Activated CD8-positive, alpha-beta T cell treated with anti-CD3 and anti-CD28 coated beads, Interleukin-2, amount 10 ng/mL, durations not matched to agents 7 days and 5 days (primary cell): ENCODE results near the gene LMO2. TPM values are rescaled to one million over a fixed set of nuclear protein-coding genes. Genes with fewer than 3 reads are reported as not detected.
"Not testable (repeated sequence)": the region's sequence is repeated elsewhere in the genome, so short reads cannot be mapped to it uniquely, and the experiment has no call there.

ENCODE experiments used
- ATAC-seq: fragments of 150-1000 bp; cut with Tn5 transposase; one replicate; pipeline ENCODE4 v1.10.0; 2021; ENCODE audit warnings: moderate library complexity
- CTCF ChIA-PET: fragments of 350-600 bp; sonication (Branson Sonifier 250); formaldehyde crosslinking; loops from one replicate; lab custom pipeline; 2021; ENCODE audit warnings: antibody characterized with exemption; lab: Charles Lee
- POLR2A ChIA-PET: fragments of 350-600 bp; sonication (Branson Sonifier 250); formaldehyde crosslinking; loops from one replicate; lab custom pipeline; 2021; ENCODE audit warnings: antibody characterized with exemption; lab: Charles Lee
- DNase-seq: peaks from one replicate; pipeline ENCODE4 v3.0.0-alpha.2; 2020
- H3K27ac Mint-ChIP-seq: one replicate; pipeline ENCODE4 v1.8.0; 2021; ENCODE audit warnings: mild to moderate bottlenecking, mixed read lengths
- H3K27me3 Mint-ChIP-seq: one replicate; pipeline ENCODE4 v1.8.0; 2021; ENCODE audit warnings: low read depth, mixed read lengths
- H3K36me3 Mint-ChIP-seq: one replicate; pipeline ENCODE4 v1.8.0; 2021; ENCODE audit warnings: low read depth, mixed read lengths
- H3K4me1 Mint-ChIP-seq: one replicate; pipeline ENCODE4 v1.8.0; 2021; ENCODE audit warnings: low read depth, mixed read lengths
- H3K4me3 Mint-ChIP-seq: one replicate; pipeline ENCODE4 v1.8.0; 2021; ENCODE audit warnings: mild to moderate bottlenecking, mixed read lengths
- H3K9me3 Mint-ChIP-seq: one replicate; pipeline ENCODE4 v1.8.0; 2022; ENCODE audit warnings: mixed read lengths; ENCODE audit not compliant: insufficient read depth
- total RNA-seq, 2 experiments: library from RNA; stranded (reverse); gene quantifications; one replicate each; pipeline ENCODE4 v1.2.3, GENCODE V29; 2021

LMO2 gene
- total RNA-seq, 2 experiments from 2014 or later, result not detected

DNA sequence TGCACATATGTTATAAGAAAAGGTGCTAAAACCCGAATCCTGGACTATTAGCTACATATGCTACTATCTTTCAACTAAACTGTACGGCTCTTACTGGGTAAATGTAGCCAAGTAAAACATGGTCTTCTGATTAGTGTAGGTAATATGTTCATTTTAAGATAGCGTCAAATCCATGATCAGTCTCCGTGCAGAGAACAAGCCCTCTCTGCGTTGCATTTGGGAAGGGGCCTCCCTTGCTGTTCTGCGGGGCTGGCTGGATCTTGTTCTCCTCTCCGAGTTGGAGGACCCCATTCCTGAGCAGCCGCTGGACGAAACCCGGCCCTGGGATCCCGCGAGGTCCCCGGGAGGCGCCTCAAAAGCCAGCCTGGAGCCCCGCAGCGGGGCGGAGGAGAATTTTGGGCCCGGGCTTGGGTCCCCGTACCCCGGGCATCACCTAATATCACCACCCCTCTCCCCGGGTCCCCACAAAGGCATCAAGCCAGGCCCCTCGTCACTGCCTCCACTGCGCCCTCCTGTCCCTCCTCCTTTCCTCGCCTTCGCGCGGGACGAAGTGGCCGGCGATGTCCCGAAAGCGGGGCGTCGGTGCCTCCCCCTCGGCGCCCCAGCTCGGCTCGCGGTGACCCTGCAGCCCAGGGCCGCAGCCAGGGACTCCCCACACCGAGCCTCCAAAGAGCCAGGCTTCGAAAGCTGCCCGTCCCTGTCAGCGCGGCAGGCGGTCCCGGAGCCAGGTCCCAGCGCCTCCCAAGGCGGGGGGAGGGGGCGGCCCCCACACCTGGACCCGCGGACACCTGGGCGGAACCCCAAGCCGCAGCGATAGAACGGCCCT lies 63.1 kb downstream of the LMO2 start:
- ChIA-PET POLR2A (no interaction called here), CTCF (interaction anchor here (0.6 to 5.9 kb wide), 10 partner anchors 10 to 465 kb away, joined by 3 to 37 read pairs (median 4); no protein-coding TSS in a partner anchor)
- H3K9me3 Mint-ChIP-seq, result no peaks in the 10 kb centered on the region
- peaks cover 3% of the 10 kb centered on the region for H3K4me1 Mint-ChIP-seq
- no peak overlapping the region for H3K4me3 Mint-ChIP-seq
- no peak for DNase-seq
- no peak overlapping the region for H3K27ac Mint-ChIP-seq
- peak; percentile 44 for ATAC-seq
- H3K27me3 Mint-ChIP-seq, result peaks cover 52% of the 10 kb centered on the region
- no peaks in the 10 kb centered on the region for H3K36me3 Mint-ChIP-seq

DNA sequence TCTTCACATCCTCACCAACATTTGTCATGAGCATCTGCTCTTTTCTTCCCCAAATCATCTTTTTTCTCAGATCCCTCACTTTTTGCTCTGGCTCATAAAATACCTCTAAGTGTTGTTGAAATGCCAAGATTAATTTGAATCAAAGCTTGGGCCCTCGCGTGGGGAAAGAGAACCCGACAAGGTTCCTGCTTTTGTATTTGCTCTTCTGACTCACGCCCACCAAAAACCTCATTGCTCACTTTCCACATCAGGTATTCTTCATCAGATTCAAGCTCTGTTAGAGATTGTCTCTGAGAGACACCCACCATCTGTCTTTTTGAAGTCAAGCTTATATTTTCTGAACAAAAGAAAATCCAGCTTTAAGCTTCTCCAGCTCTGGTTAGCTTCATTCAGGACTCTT lies 64.7 kb downstream of the LMO2 start:
- Mint-ChIP-seq H3K27me3 (peaks cover 57% of the 10 kb centered on the region), H3K36me3 (no peaks in the 10 kb centered on the region), H3K27ac (no peak overlapping the region), H3K4me3 (no peak overlapping the region), H3K9me3 (no peaks in the 10 kb centered on the region), H3K4me1 (peaks cover 3% of the 10 kb centered on the region)
- ChIA-PET CTCF (interaction anchor here (1.4 to 5.9 kb wide), 2 partner anchors 17 to 21 kb away, joined by 4 to 37 read pairs; no protein-coding TSS in a partner anchor), POLR2A (no interaction called here)
- DNase-seq, result no peak
- no peak for ATAC-seq

DNA sequence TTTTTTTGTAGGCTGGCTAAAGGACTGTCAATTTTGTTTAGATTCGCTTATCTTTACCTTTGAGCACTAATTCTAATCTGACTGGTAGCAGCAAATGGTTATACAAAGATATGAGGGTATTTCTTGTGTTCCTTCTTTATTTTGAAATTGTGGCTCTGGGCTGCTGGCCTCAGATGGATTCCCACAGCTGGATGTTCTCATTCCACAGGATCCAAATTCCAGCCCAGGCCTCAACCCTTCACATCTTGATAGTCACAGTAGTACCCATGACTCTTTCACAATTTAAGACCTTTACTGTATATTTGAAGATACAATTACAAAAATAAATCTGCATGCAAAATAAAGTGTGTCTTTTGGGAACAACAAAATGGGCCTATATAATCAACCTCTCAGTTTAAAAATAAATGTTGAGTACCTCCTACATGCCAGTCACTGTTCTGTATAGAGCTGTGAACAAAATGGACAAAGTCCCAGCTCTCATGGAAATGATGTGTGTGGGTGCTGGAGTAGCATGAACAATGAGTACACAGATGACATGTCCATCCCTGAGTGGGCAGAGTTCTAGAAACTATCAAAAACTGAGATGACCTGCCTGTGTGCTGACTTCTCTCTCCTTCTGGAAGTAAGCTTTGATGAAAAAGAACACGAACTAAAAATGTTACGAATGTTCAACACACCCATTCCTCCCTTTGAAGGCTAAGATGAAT lies 65.9 kb downstream of the LMO2 start:
- ChIA-PET CTCF (interaction anchor here (1.0 to 5.9 kb wide), 3 partner anchors 16 to 110 kb away, joined by 3 to 37 read pairs (median 4); no protein-coding TSS in a partner anchor), POLR2A (no interaction called here)
- no peak for ATAC-seq

DNA sequence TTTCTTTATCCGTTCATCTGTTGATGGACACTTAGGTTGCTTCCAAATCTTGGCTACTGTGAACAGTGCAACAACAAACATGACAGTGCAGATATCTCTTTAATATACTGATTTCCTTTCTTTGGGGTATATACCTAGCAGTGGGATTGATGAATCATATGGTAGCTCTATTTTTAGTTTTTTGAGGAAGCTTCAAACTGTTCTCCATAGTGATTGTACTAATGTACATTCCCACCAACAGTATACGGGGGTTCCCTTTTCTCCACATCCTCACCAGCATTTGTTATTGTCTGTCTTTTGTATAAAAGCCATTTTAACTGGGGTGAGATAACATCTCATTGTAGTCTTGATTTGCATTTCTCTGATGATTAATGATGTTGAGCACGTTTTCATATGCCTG lies 68.9 kb downstream of the LMO2 start:
- H3K36me3 Mint-ChIP-seq, H3K9me3 Mint-ChIP-seq, H3K4me1 Mint-ChIP-seq, H3K4me3 Mint-ChIP-seq, DNase-seq, CTCF ChIA-PET, ATAC-seq, H3K27ac Mint-ChIP-seq, POLR2A ChIA-PET: not testable (repeated sequence)
- peaks cover 40% of the 10 kb centered on the region for H3K27me3 Mint-ChIP-seq

More for the DNA sequence above, 65.9 kb downstream of the LMO2 start:
- Mint-ChIP-seq H3K9me3 (no peaks in the 10 kb centered on the region), H3K4me1 (peaks cover 3% of the 10 kb centered on the region), H3K27ac (no peak overlapping the region), H3K4me3 (no peak overlapping the region), H3K27me3 (peaks cover 57% of the 10 kb centered on the region), H3K36me3 (no peaks in the 10 kb centered on the region)
- no peak for DNase-seq

DNA sequence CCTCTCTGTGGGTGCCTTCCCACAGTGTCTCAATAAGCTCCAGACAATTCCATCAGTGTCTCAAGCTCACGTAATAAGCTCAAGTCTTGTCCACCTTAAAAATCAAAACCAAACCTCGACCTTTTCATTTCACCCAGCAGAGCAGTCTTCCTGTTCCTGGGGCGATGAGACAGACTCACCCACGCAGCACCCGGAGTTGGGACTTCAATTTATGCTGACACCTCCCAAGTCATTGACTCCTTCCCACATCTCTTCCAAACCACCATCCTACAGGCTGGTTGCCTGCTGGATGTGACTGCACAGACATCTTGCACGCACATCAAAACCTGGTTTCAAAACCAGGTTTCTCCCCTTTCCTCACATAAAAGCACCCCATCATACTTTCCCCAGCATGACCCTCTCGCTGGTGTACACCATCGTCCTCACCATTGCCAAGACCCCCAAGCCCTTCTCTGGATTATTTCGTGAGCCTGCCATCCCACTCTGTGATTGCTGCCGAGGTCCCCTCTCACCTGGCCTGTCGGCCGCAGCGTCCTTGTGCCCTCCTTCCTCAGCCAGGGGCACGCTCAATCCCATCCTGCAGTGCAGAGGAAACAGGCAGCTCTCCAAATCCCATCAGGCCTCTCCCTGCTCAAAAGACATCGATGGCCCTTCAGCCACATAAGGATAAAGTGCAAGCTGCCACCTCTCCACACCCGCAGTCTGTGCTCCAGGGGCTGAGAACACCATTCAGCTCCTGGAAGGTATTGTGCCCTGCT lies 72.4 kb downstream of the LMO2 start:
- Mint-ChIP-seq H3K27ac (no peak overlapping the region), H3K36me3 (no peaks in the 10 kb centered on the region), H3K4me1 (no peaks in the 10 kb centered on the region), H3K27me3 (peaks cover 34% of the 10 kb centered on the region), H3K4me3 (no peak overlapping the region), H3K9me3 (no peaks in the 10 kb centered on the region)
- DNase-seq (no peak), ATAC-seq (no peak)
- POLR2A ChIA-PET, result no interaction called here
- CTCF ChIA-PET, result interaction anchor here (3.9 kb wide), 1 partner anchor 12 kb away, joined by 12 read pairs; no protein-coding TSS in a partner anchor

Other genes with a start within 250 kb of the LMO2 start
- not detected for gene C11orf91, start 191.2 kb downstream of the LMO2 start, total RNA-seq
- 10 to 100 TPM; 33.7 to 35.1 TPM for gene CD59, start 155.7 kb downstream of the LMO2 start, total RNA-seq
- gene FBXO3, start 117.6 kb downstream of the LMO2 start, total RNA-seq, result 10 to 100 TPM; 15.1 to 16.8 TPM
- 100 to 1,000 TPM; 219 to 235 TPM for gene CAPRIN1, start 159.7 kb upstream of the LMO2 start, total RNA-seq
- 10 to 100 TPM; 76.9 to 78.7 TPM for gene NAT10, start 213.6 kb upstream of the LMO2 start, total RNA-seq